ENCODE data around the gene PCDHB16. TPM values are rescaled to one million over a fixed set of nuclear protein-coding genes. Genes with fewer than 3 reads are reported as not detected.
"Not testable (repeated sequence)": the region's sequence is repeated elsewhere in the genome, so short reads cannot be mapped to it uniquely, and the experiment has no call there.

Gene PCDHB16
- total RNA-seq, 1 donor from 2014 or later: 4.1 TPM

- H3K4me1 ChIP-seq: no peaks in the 10 kb centered on the region
- no peaks in the 10 kb centered on the region for H3K36me3 ChIP-seq
- intact Hi-C loops (cut with DNase I): no loop called here
- H3K27me3 ChIP-seq: peaks cover 7% of the 10 kb centered on the region
- peaks cover 4% of the 10 kb centered on the region for H3K9me3 ChIP-seq
- peak; percentile 29 for ATAC-seq
- peak; percentile 45 for TF ChIP-seq CTCF (IDR thresholded peaks at IDR 0.05)
- no peak within 1 kb of the TSS for H3K27ac ChIP-seq
- H3K4me3 ChIP-seq: peak within 1 kb of the TSS; percentile 14
- no peak for DNase-seq
Measured at GRCh38 chr5:141186897-141187512, 4.8 kb downstream of the PCDHB16 start, which contains the start of gene PCDHB9. Gene PCDHB9, plus strand, starts transcription at chr5:141187161. Its CDS starts 158 bp downstream, at chr5:141187319.

GRCh38 chr5:141188682-141189081 is 6.5 kb downstream of the PCDHB16 start:
- H3K4me1 ChIP-seq; intact Hi-C loops (cut with DNase I); H3K27me3 ChIP-seq; H3K4me3 ChIP-seq; H3K36me3 ChIP-seq; DNase-seq; H3K27ac ChIP-seq; ATAC-seq: not testable (repeated sequence)
- H3K9me3 ChIP-seq: peaks cover 16% of the 10 kb centered on the region

GRCh38 chr5:141189131-141189530 is 6.9 kb downstream of the PCDHB16 start:
- H3K27ac ChIP-seq; ATAC-seq; H3K36me3 ChIP-seq; H3K27me3 ChIP-seq; intact Hi-C loops (cut with DNase I); DNase-seq; H3K4me3 ChIP-seq; H3K4me1 ChIP-seq: not testable (repeated sequence)
- H3K9me3 ChIP-seq: peaks cover 16% of the 10 kb centered on the region

DNA sequence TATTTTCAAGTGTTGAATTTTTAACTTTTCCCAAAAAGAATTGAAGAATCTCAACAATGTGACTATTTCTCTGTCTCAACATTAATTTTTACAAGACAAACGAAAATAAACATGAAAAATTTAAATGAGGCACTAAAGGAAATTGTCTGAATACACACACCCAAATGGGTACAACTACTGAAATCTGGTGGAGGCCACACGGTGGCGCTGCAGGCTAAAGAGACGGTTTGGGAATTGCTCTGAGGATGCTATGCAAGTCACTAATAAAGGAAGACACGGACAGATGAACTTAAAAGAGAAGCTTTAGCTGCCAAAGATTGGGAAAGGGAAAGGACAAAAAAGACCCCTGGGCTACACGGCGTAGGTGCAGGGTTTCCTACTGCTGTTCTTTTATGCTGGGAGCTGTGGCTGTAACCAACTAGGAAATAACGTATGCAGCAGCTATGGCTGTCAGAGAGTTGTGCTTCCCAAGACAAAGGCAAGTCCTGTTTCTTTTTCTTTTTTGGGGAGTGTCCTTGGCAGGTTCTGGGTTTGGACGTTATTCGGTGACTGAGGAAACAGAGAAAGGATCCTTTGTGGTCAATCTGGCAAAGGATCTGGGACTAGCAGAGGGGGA is 10.0 kb downstream of the PCDHB16 start, which contains the start of gene PCDHB10:
Gene PCDHB10, plus strand, starts transcription at position 244 of the 616 bp plus-strand sequence. Its CDS starts 200 bp downstream, at position 444.
- ATAC-seq (peak; percentile 41), DNase-seq (no peak)
- Histone ChIP-seq H3K4me3 (no peak within 1 kb of the TSS), H3K27ac (no peak within 1 kb of the TSS), H3K4me1 (no peaks in the 10 kb centered on the region), H3K27me3 (no peaks in the 10 kb centered on the region), H3K9me3 (peaks cover 28% of the 10 kb centered on the region), H3K36me3 (no peaks in the 10 kb centered on the region)
- peak; percentile 40 for TF ChIP-seq CTCF (IDR thresholded peaks at IDR 0.05)
- intact Hi-C loops (cut with DNase I): no loop called here

GRCh38 chr5:141194332-141194731 is 12.1 kb downstream of the PCDHB16 start:
- H3K4me1 ChIP-seq; H3K27me3 ChIP-seq; H3K4me3 ChIP-seq; H3K36me3 ChIP-seq; ATAC-seq; H3K27ac ChIP-seq; intact Hi-C loops (cut with DNase I); DNase-seq: not testable (repeated sequence)
- H3K9me3 ChIP-seq: peaks cover 38% of the 10 kb centered on the region

GRCh38 chr5:141196363-141196762 is 14.2 kb downstream of the PCDHB16 start:
- no peak overlapping the region for H3K27ac ChIP-seq
- no peaks in the 10 kb centered on the region for H3K27me3 ChIP-seq
- TF ChIP-seq CTCF (IDR thresholded peaks at IDR 0.05): no peak
- intact Hi-C loops (cut with DNase I): no loop called here
- H3K4me1 ChIP-seq: no peaks in the 10 kb centered on the region
- no peaks in the 10 kb centered on the region for H3K36me3 ChIP-seq
- no peak for ATAC-seq
- H3K9me3 ChIP-seq: peaks cover 38% of the 10 kb centered on the region
- H3K4me3 ChIP-seq: no peak overlapping the region
- DNase-seq: no peak
